DOHH2 (cell line): ENCODE measurements around the gene INSM2.

Source experiments
- H3F3A ChIP-seq: fragments of 200-600 bp; sonication (generic), shearing (Covaris generic); 2 replicates; pipeline ENCODE4 v1.6.0; 2016; ENCODE audit warnings: antibody characterized with exemption, mild to moderate bottlenecking; ENCODE audit not compliant: control insufficient read depth, insufficient read depth
- H3K27ac ChIP-seq: fragments of 200-600 bp; sonication (generic); 2 replicates; pipeline ENCODE4 v1.5.1; 2014; ENCODE audit warnings: low read depth, mild to moderate bottlenecking, low read length, moderate library complexity
- H3K27me3 ChIP-seq: fragments of 200-600 bp; sonication (generic); 2 replicates; pipeline ENCODE4 v1.6.1; 2014; ENCODE audit warnings: mild to moderate bottlenecking, low read length, mixed read lengths; ENCODE audit not compliant: control insufficient read depth
- H3K36me3 ChIP-seq: fragments of 200-600 bp; sonication (generic); 2 replicates; pipeline ENCODE4 v1.6.1; 2014; ENCODE audit warnings: mild to moderate bottlenecking, low read length, moderate library complexity, mixed read lengths; ENCODE audit not compliant: control insufficient read depth
- H3K4me1 ChIP-seq: fragments of 200-600 bp; sonication (generic); 2 replicates; pipeline ENCODE4 v1.6.1; 2014; ENCODE audit warnings: mild to moderate bottlenecking, low read length, mixed read lengths; ENCODE audit not compliant: control insufficient read depth
- H3K4me2 ChIP-seq: fragments of 200-600 bp; sonication (generic); 2 replicates; pipeline ENCODE4 v1.6.0; 2014; ENCODE audit warnings: mild to moderate bottlenecking, low read length, moderate library complexity
- H3K4me3 ChIP-seq: fragments of 200-600 bp; sonication (generic); 2 replicates; pipeline ENCODE4 v1.5.1; 2014; ENCODE audit warnings: mild to moderate bottlenecking, low read length, mixed read lengths
- H3K79me2 ChIP-seq: fragments of 200-600 bp; sonication (generic); 2 replicates; pipeline ENCODE4 v1.6.1; 2014; ENCODE audit warnings: mild to moderate bottlenecking, low read length, mixed read lengths; ENCODE audit not compliant: control insufficient read depth
- H3K9me2 ChIP-seq: fragments of 200-600 bp; sonication (generic); replicated peaks from 2 replicates; pipeline ENCODE4 v1.6.1; 2014; ENCODE audit warnings: mild to moderate bottlenecking, low read length, mixed read lengths; ENCODE audit not compliant: control insufficient read depth
- H3K9me3 ChIP-seq: fragments of 200-600 bp; sonication (generic); 2 replicates; pipeline ENCODE4 v1.6.1; 2014; ENCODE audit warnings: antibody characterized with exemption, low read length, mixed read lengths; ENCODE audit not compliant: control insufficient read depth, insufficient read depth
- H4K20me1 ChIP-seq: fragments of 200-600 bp; sonication (generic); 2 replicates; pipeline ENCODE4 v1.6.0; 2014; ENCODE audit warnings: low read depth, mild to moderate bottlenecking, antibody characterized with exemption, low read length, moderate library complexity; ENCODE audit not compliant: control insufficient read depth, insufficient read depth
- CTCF ChIP-seq: fragments of 200-600 bp; sonication (generic); IDR thresholded peaks from one replicate; pipeline ENCODE4 v1.5.1; 2014; ENCODE audit warnings: antibody characterized with exemption, mild to moderate bottlenecking, low read depth, low read length; ENCODE audit not compliant: poor library complexity, severe bottlenecking
- EZH2phosphoT487 ChIP-seq: fragments of 200-600 bp; sonication (generic); IDR thresholded peaks from 2 replicates; pipeline ENCODE4 v1.6.1; 2017; ENCODE audit warnings: borderline replicate concordance, mild to moderate bottlenecking, antibody characterized with exemption, low read length, moderate library complexity, mixed read lengths

Gene INSM2

GRCh38 chr14:35543006-35543405 is 9.0 kb downstream of the INSM2 start:
- peaks cover 4% of the 10 kb centered on the region; the same call in 1 of the 2 replicates for H3K4me1 ChIP-seq
- no peak overlapping the region for H3K27ac ChIP-seq
- H3F3A ChIP-seq: no peaks in the 10 kb centered on the region
- H3K4me3 ChIP-seq: no peak overlapping the region
- no peak overlapping the region for H3K4me2 ChIP-seq
- H3K9me2 ChIP-seq: no peaks in the 10 kb centered on the region
- H3K27me3 ChIP-seq: no peaks in the 10 kb centered on the region
- H4K20me1 ChIP-seq: no peaks in the 10 kb centered on the region
- no peaks in the 10 kb centered on the region for H3K79me2 ChIP-seq
- H3K36me3 ChIP-seq: no peaks in the 10 kb centered on the region
- no peaks in the 10 kb centered on the region for H3K9me3 ChIP-seq
- TF ChIP-seq CTCF (no peak), EZH2phosphoT487 (no peak)

GRCh38 chr14:35549551-35549950 is 15.6 kb downstream of the INSM2 start:
- Histone ChIP-seq H3K27ac (no peak overlapping the region), H4K20me1 (no peaks in the 10 kb centered on the region), H3F3A (no peaks in the 10 kb centered on the region), H3K9me3 (no peaks in the 10 kb centered on the region), H3K27me3 (no peaks in the 10 kb centered on the region), H3K4me1 (no peaks in the 10 kb centered on the region), H3K36me3 (no peaks in the 10 kb centered on the region), H3K79me2 (no peaks in the 10 kb centered on the region), H3K4me2 (no peak overlapping the region), H3K9me2 (no peaks in the 10 kb centered on the region), H3K4me3 (no peak overlapping the region)
- TF ChIP-seq CTCF (no peak), EZH2phosphoT487 (no peak)

- Histone ChIP-seq H3K4me3 (no peak overlapping the region), H3K4me1 (no peaks in the 10 kb centered on the region), H3K27me3 (no peaks in the 10 kb centered on the region), H3K4me2 (no peak overlapping the region), H3K9me2 (no peaks in the 10 kb centered on the region), H3K79me2 (no peaks in the 10 kb centered on the region), H4K20me1 (no peaks in the 10 kb centered on the region), H3K9me3 (no peaks in the 10 kb centered on the region), H3K27ac (no peak overlapping the region), H3K36me3 (no peaks in the 10 kb centered on the region), H3F3A (no peaks in the 10 kb centered on the region)
- no peak for TF ChIP-seq EZH2phosphoT487
- no peak for TF ChIP-seq CTCF
These were observed 17.1 kb downstream of the INSM2 start for GRCh38 chr14:35551081-35551480.

- H3K27ac ChIP-seq: no peak overlapping the region
These were observed 19.8 kb downstream of the INSM2 start for GRCh38 chr14:35553808-35554207.

More at GRCh38 chr14:35553808-35554207, 19.8 kb downstream of the INSM2 start:
- Histone ChIP-seq H3K4me2 (no peak overlapping the region), H3K79me2 (no peaks in the 10 kb centered on the region), H3F3A (no peaks in the 10 kb centered on the region), H3K9me3 (no peaks in the 10 kb centered on the region), H3K9me2 (no peaks in the 10 kb centered on the region), H4K20me1 (no peaks in the 10 kb centered on the region), H3K4me1 (no peaks in the 10 kb centered on the region), H3K4me3 (no peak overlapping the region), H3K36me3 (no peaks in the 10 kb centered on the region), H3K27me3 (no peaks in the 10 kb centered on the region)
- no peak for TF ChIP-seq EZH2phosphoT487
- no peak for TF ChIP-seq CTCF
